Large intestine (tissue), 12 donors: ENCODE results near the gene UBE2QL1. TPM values are rescaled to one million over a fixed set of nuclear protein-coding genes. Genes with fewer than 3 reads are reported as not detected.

ENCODE experiments used
- DNase-seq, 2 donors: peaks; one replicate each; pipeline versions ENCODE4 v3.0.0 to v3.0.0-alpha.2; 2013
- H3K27ac ChIP-seq: one replicate; pipeline ENCODE4 v1.5.1; 2013; ENCODE audit warnings: low read length
- H3K27me3 ChIP-seq: 2 replicates; pipeline ENCODE4 v1.6.1; 2013; ENCODE audit warnings: low read length; ENCODE audit not compliant: control insufficient read depth, insufficient read depth
- H3K36me3 ChIP-seq: 2 replicates; pipeline ENCODE4 v1.6.1; 2013; ENCODE audit warnings: low read length; ENCODE audit not compliant: control insufficient read depth, insufficient read depth
- H3K4me1 ChIP-seq: one replicate; pipeline ENCODE4 v1.6.1; 2013; ENCODE audit warnings: low read length; ENCODE audit not compliant: control insufficient read depth, insufficient read depth
- H3K4me3 ChIP-seq: one replicate; pipeline ENCODE4 v1.5.1; 2013; ENCODE audit warnings: low read length
- H3K9me3 ChIP-seq: one replicate; pipeline ENCODE4 v1.6.1; 2013; ENCODE audit warnings: mild to moderate bottlenecking, low read depth, low read length, moderate library complexity; ENCODE audit not compliant: control insufficient read depth
- WGBS: methylation state at CpG from one replicate; pipeline ENCODE4 v1.1.5; 2013; ENCODE audit warnings: low lambda C conversion rate; ENCODE audit not compliant: insufficient coverage; 5-methylcytosine and 5-hydroxymethylcytosine counted together
- long read RNA-seq, 11 donors: transcript quantifications; one replicate each; lab custom pipeline, GENCODE V29; 2026
- polyA plus RNA-seq: library from polyadenylated mRNA; unstranded; fragments of 120-200 nt; gene quantifications from one replicate; pipeline ENCODE4 v1.2.1, GENCODE V29; 2013

Gene UBE2QL1, protein sequence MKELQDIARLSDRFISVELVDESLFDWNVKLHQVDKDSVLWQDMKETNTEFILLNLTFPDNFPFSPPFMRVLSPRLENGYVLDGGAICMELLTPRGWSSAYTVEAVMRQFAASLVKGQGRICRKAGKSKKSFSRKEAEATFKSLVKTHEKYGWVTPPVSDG
- polyA plus RNA-seq = 0.81 TPM
- long read RNA-seq, donor 1 = 0 reads
- long read RNA-seq, donor 2, full-length matches to known transcripts = 1 of 1 reads
- long read RNA-seq, donor 2, partial matches to known transcripts = 0 of 1 reads
- long read RNA-seq, donor 2, other reads (novel, unspliced or antisense) = 0 of 1 reads
- long read RNA-seq, donor 3, full-length matches to known transcripts = 2 of 2 reads
- long read RNA-seq, donor 3, partial matches to known transcripts = 0 of 2 reads
- long read RNA-seq, donor 3, other reads (novel, unspliced or antisense) = 0 of 2 reads
- long read RNA-seq, donor 4 = 0 reads
- long read RNA-seq, donor 5, full-length matches to known transcripts = 3 of 3 reads
- long read RNA-seq, donor 5, partial matches to known transcripts = 0 of 3 reads
- long read RNA-seq, donor 5, other reads (novel, unspliced or antisense) = 0 of 3 reads
- long read RNA-seq, donor 6 = 0 reads
- long read RNA-seq, donor 7 = 0 reads
- long read RNA-seq, donor 8 = 0 reads
- long read RNA-seq, donor 9, full-length matches to known transcripts = 2 of 2 reads
- long read RNA-seq, donor 9, partial matches to known transcripts = 0 of 2 reads
- long read RNA-seq, donor 9, other reads (novel, unspliced or antisense) = 0 of 2 reads
- long read RNA-seq, donor 10, full-length matches to known transcripts = 2 of 2 reads
- long read RNA-seq, donor 10, partial matches to known transcripts = 0 of 2 reads
- long read RNA-seq, donor 10, other reads (novel, unspliced or antisense) = 0 of 2 reads
- long read RNA-seq, donor 11, full-length matches to known transcripts = 1 of 1 reads
- long read RNA-seq, donor 11, partial matches to known transcripts = 0 of 1 reads
- long read RNA-seq, donor 11, other reads (novel, unspliced or antisense) = 0 of 1 reads

- peak in 1 of 2 donors; percentile 35 for DNase-seq
- WGBS = 0% methylated on average over 1 of the region's 103 CpGs
- Histone ChIP-seq H3K9me3 (peaks cover 12% of the 10 kb centered on the region), H3K36me3 (no peaks in the 10 kb centered on the region), H3K4me3 (peak within 1 kb of the TSS; percentile 16), H3K27ac (no peak within 1 kb of the TSS), H3K4me1 (no peaks in the 10 kb centered on the region), H3K27me3 (peaks cover 52% of the 10 kb centered on the region)
Measured at GRCh38 chr5:6448622-6449464, at the start of gene UBE2QL1. Gene UBE2QL1, plus strand, starts transcription at chr5:6448859. Its CDS starts 35 bp downstream, at chr5:6448894.

DNA sequence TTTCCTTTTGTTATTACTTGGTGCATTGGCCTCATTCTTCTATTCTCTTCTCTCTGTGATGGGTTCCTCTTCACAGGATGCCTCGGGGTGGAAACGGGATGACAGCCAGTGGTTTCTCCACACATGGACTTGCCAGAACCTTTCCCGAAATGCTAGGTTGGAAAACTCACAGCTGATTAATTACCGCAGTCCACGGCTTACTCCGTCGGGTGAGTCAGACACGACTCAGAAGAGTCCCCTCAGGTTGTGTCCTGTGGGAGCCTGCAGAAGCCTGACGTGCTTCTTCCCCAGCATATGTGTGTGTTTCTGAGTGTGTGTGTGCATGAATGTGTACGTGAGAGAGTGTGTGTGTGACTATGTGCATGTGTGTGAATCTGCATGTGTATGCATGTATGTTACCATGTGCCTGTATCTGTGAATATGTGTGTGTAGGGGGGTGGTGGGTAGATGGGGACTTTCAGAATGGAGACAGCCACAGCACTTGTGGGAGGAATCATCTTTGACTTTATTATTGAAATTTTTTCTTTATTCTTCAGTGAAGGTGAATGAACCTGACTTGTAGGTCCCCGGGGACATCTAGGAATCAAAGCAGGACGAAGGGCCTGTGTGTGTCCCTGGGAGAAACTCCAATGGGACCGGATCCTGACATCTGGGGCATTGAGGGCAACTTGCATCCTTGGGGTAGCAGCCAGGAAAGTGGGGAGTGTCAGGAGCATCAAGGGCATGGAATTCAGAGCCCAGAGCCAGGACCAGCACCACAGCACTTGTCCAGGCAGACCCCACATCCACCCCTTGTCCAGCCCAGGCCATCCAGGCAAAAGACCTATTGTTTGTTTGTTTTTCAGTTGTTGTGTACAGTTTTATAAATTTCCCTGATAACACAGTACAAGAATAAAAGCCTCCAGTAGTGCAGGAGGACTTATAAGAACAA is 48.4 kb upstream of the UBE2QL1 start:
- Histone ChIP-seq H3K27ac (no peak overlapping the region), H3K4me1 (no peaks in the 10 kb centered on the region), H3K27me3 (peaks cover 6% of the 10 kb centered on the region), H3K4me3 (no peak overlapping the region), H3K36me3 (no peaks in the 10 kb centered on the region), H3K9me3 (no peaks in the 10 kb centered on the region)
- WGBS = no CpG with 5 or more reads among the region's 13 CpGs
- DNase-seq = no peak

DNA sequence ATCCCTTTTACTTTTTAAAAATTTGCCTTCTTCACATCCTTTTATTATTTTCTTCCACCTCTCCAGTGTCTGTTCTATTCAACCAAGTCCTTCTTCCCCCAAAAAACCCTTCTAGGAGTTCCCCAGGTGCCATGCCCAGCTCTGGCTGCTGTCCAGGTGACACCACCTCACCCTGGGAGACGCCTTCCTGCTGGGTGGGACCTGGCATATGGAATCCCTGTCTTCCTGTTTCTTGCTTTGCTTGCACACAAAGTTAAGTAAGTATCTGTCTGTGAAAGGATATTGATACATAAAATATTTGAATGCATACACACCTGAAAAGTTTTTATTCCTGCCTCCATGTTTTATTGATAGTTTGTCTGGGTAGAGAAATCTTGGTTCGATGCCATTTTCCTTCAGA is 47.2 kb upstream of the UBE2QL1 start:
- 80% methylated on average over 1 of the region's 2 CpGs for WGBS
- Histone ChIP-seq H3K4me3 (no peak overlapping the region), H3K9me3 (no peaks in the 10 kb centered on the region), H3K27me3 (peaks cover 6% of the 10 kb centered on the region), H3K36me3 (no peaks in the 10 kb centered on the region), H3K4me1 (no peaks in the 10 kb centered on the region), H3K27ac (no peak overlapping the region)
- DNase-seq = no peak

DNA sequence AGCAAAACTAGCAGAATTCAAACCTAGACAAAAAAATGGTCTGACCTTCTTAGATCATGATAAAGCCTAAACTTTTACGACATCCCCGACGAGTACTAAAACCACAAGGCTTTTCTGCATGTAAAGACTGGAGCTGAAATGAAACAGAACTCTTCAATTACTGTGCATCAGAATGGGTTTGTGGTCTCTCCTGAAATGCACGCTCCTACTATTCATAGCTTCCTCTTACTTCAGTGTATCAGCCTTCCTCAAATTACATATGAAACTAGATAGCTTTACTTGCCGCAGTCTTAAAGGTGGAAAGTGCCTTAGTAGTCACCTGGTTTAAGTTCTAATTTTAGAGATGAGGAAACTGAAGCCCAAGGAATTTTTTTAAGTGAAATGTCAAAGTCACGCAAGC is 45.7 kb upstream of the UBE2QL1 start:
- WGBS = 88% methylated on average over 2 of the region's 6 CpGs

DNA sequence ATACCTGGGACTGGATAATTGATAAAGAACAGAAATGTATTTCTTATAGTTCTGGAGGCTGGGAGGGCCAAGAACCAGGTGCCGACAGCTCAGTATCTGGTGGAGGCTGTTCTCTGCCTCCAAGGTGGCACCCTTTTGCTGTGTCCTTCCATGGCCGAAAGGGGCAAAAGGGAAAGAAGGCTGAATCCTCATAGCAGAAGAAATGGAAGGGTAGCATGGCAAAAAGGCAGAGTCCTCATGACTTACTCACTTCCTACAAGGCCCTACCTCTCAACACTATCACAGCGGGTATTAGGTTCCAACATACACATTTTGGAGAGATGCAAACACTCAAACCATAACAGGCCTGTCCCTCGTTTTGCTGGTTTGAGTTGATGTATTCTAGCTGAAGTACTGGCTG is 45.2 kb upstream of the UBE2QL1 start:
- no CpG with 5 or more reads among the region's 4 CpGs for WGBS
- Histone ChIP-seq H3K27me3 (peaks cover 6% of the 10 kb centered on the region), H3K4me1 (no peaks in the 10 kb centered on the region)

More for the DNA sequence above, 45.7 kb upstream of the UBE2QL1 start:
- Histone ChIP-seq H3K9me3 (no peaks in the 10 kb centered on the region), H3K36me3 (no peaks in the 10 kb centered on the region), H3K27ac (no peak overlapping the region), H3K4me3 (no peak overlapping the region), H3K27me3 (peaks cover 6% of the 10 kb centered on the region), H3K4me1 (no peaks in the 10 kb centered on the region)
- DNase-seq = no peak

GRCh38 chr5:6404129-6404528 is 44.5 kb upstream of the UBE2QL1 start:
- WGBS = no CpG with 5 or more reads among the region's 4 CpGs
- no peaks in the 10 kb centered on the region for H3K9me3 ChIP-seq
- H3K27ac ChIP-seq = no peak overlapping the region
- peaks cover 6% of the 10 kb centered on the region for H3K27me3 ChIP-seq
- no peaks in the 10 kb centered on the region for H3K36me3 ChIP-seq
- H3K4me3 ChIP-seq = no peak overlapping the region
- H3K4me1 ChIP-seq = no peaks in the 10 kb centered on the region
- no peak for DNase-seq

More for the DNA sequence above, 45.2 kb upstream of the UBE2QL1 start:
- no peaks in the 10 kb centered on the region for H3K9me3 ChIP-seq
- H3K4me3 ChIP-seq = no peak overlapping the region
- H3K27ac ChIP-seq = no peak overlapping the region
- no peak for DNase-seq
- no peaks in the 10 kb centered on the region for H3K36me3 ChIP-seq

DNA sequence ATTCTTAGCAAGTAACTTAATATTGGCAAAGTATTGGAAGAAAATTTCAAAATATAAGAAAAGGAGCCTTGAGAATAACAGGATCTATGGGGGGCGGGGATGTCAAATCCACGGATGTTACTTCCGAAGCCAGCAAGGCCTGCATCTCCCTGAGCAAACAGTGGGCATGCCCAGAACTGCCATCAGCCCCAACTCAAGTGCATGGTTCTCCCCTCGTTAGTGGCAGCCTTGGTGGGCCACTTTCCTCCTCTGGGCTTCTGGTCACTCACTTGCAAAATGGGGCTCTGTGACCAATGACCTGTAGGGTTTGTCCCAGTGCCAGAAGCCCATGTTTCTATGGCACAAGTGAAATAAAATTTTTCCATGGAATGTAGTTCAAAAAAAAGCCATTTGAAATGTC is 43.1 kb upstream of the UBE2QL1 start:
- no peaks in the 10 kb centered on the region for H3K36me3 ChIP-seq
- H3K27me3 ChIP-seq = peaks cover 6% of the 10 kb centered on the region
- whole genome bisulfite sequencing = no CpG with 5 or more reads among the region's 4 CpGs
- no peak overlapping the region for H3K27ac ChIP-seq
- no peak for DNase-seq
- H3K4me1 ChIP-seq = no peaks in the 10 kb centered on the region
- no peaks in the 10 kb centered on the region for H3K9me3 ChIP-seq
- no peak overlapping the region for H3K4me3 ChIP-seq

DNA sequence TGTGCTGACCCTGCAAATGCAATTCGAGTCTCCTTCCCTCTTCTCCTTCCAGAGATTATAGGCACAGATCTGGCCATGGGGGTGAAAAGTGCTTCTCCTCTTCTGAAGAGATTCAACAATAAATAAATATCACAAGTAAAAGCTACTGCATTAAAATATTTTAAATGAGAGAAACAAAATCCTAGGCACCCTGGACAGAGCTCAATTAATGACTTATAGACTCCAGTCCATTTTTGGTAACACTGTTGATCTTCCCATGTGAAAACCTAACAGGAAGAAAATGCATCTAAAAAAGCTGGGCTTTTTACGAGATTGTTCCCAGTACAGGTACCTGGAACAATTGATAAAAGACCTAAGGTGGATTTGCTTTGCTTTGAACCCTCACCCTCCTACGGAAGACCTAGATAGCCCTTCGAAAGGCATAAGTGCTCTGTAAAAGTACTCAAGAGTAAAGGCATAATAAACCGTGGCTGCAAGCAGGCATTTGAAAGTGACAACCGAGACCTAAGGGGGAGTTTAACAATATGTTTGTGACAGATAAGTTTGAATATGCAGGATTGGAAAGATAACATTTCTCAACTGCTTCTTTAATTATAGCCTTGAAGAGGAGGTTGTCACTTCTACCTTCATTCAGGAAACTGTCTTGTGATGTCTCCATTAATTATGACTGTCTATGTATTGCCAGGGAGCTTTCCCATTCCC is 41.0 kb upstream of the UBE2QL1 start:
- Histone ChIP-seq H3K27me3 (peaks cover 8% of the 10 kb centered on the region), H3K4me3 (no peak overlapping the region), H3K36me3 (no peaks in the 10 kb centered on the region), H3K4me1 (no peaks in the 10 kb centered on the region), H3K27ac (no peak overlapping the region), H3K9me3 (no peaks in the 10 kb centered on the region)
- WGBS = 70% methylated on average over 2 of the region's 6 CpGs
- no peak for DNase-seq

DNA sequence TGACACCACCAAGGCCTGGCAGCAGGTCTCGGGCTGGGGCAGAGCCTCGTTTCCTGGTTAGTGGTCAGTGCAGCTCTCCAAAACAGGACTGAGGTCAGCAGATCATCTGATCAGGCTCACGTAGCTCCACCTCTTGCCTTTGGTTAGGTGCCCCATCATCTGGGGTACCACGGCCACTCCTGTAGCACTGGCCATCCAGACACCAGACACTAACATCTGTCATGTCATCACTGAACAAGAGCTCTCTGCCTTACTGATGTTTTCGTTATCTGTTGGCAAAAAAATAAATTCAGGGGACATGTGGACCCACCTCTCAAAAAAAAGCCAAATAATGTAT is 40.4 kb upstream of the UBE2QL1 start:
- H3K27ac ChIP-seq = no peak overlapping the region
- no peaks in the 10 kb centered on the region for H3K4me1 ChIP-seq
- no peak overlapping the region for H3K4me3 ChIP-seq
- peaks cover 8% of the 10 kb centered on the region for H3K27me3 ChIP-seq
- DNase-seq = no peak
- no peaks in the 10 kb centered on the region for H3K9me3 ChIP-seq
- WGBS = no CpG with 5 or more reads among the region's 5 CpGs
- H3K36me3 ChIP-seq = no peaks in the 10 kb centered on the region
